ENCODE measurements around the gene GPATCH1.
"Not testable (repeated sequence)": the region's sequence is repeated elsewhere in the genome, so short reads cannot be mapped to it uniquely, and the experiment has no call there.

Gene GPATCH1, protein sequence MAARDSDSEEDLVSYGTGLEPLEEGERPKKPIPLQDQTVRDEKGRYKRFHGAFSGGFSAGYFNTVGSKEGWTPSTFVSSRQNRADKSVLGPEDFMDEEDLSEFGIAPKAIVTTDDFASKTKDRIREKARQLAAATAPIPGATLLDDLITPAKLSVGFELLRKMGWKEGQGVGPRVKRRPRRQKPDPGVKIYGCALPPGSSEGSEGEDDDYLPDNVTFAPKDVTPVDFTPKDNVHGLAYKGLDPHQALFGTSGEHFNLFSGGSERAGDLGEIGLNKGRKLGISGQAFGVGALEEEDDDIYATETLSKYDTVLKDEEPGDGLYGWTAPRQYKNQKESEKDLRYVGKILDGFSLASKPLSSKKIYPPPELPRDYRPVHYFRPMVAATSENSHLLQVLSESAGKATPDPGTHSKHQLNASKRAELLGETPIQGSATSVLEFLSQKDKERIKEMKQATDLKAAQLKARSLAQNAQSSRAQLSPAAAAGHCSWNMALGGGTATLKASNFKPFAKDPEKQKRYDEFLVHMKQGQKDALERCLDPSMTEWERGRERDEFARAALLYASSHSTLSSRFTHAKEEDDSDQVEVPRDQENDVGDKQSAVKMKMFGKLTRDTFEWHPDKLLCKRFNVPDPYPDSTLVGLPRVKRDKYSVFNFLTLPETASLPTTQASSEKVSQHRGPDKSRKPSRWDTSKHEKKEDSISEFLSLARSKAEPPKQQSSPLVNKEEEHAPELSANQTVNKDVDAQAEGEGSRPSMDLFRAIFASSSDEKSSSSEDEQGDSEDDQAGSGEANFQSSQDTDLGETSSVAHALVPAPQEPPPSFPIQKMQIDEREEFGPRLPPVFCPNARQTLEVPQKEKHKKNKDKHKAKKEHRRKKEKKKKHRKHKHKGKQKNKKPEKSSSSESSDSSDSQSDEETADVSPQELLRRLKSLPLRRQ

DNA sequence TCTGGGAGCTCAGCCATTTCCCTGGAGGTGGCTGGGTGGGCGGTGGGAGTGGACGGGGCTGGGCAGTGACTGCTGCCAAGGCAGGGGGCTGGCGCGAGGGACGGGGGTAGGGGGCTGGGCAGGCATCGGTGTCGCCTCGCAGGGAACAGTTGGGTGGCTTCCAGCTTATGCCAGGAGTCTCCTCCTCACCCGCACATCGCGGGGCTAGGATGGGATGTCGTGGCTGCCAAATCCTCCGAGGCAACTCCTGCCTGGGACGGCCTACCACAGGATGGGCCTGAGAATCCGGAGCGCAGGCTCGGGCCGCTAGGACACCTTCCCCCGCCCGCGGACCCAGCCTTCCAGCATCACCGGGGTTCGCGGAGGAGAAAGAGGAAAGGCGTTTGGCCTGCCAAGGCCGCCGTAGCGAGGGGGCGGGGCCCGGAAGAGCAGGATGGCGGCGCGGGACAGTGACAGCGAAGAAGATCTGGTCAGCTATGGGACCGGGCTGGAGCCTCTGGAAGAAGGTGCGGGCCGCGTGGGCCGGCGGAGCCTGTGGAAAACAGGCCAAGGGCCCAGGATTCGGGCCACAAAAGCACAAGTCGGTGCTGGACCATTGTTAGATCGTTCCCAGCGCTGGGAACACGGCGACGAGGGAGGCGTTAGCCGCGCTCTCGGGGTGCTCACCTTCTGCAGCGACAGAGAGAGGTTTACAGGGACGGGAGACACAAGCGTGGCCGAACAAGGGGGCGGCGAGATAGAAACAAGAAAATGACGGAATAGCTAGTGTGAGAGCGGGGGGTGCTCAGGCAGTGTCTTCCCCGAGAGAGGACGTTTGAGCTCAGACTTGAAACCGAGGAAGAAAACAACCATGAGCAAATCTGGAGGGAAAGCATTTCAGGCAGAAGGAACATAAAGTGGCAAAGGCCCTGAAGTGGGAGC lies at the start of gene GPATCH1:
Gene GPATCH1, plus strand, starts transcription at position 421 of the 921 bp plus-strand sequence. Its CDS starts 13 bp downstream, at position 434.
- Mint-ChIP-seq H3K4me1 (peaks cover 33% of the 10 kb centered on the region), H3K4me3 (peak within 1 kb of the TSS; percentile 91 to 98 (median 93)), H3K27ac (peak within 1 kb of the TSS; percentile 68 to 94 (median 89)), H3K36me3 (ENCODE audit: low read depth) (no peaks in the 10 kb centered on the region), H3K9me3 (no peaks in the 10 kb centered on the region), H3K27me3 (ENCODE audit: low read depth) (no peaks in the 10 kb centered on the region)
- no peak for TF ChIP-seq CTCF (IDR thresholded peaks at IDR 0.05; ENCODE audit: unreplicated experiment in 3 of 3)

DNA sequence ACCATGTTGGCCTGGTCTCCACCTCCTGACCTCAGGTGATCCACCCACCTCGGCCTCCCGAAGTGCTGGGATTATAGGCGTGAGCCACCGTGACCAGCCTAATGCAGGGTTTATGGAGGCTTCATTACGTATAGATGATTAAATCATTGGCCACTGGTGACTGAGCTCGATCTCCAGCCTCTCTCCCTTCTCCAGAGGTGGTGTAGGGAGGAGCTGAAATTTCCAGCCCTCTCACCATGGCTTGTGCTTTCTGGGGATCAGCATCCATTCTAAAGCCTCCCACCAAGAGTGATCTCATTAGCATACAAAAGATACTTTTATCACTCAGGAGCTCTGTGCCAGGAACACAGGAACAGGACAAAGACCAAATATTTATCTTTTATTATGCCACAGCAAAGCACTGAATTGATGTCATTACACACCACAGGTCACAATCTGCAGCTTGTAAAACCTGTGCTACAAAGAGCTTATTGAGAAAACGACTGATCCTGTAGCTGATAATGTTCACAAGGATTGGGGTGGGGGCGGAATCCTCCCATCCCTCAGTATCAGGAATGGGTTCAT lies 48.7 kb upstream of the GPATCH1 start:
- Mint-ChIP-seq H3K4me3 (no peak overlapping the region), H3K27ac (no peak overlapping the region), H3K4me1 (no peaks in the 10 kb centered on the region), H3K9me3 (peaks cover 3% of the 10 kb centered on the region), H3K27me3 (ENCODE audit: low read depth) (no peaks in the 10 kb centered on the region), H3K36me3 (ENCODE audit: low read depth) (peaks cover 9% of the 10 kb centered on the region)
- TF ChIP-seq CTCF (IDR thresholded peaks at IDR 0.05; ENCODE audit: unreplicated experiment in 3 of 3) = no peak

- Mint-ChIP-seq H3K27me3 (ENCODE audit: low read depth) (no peaks in the 10 kb centered on the region), H3K4me3 (no peak overlapping the region), H3K36me3 (ENCODE audit: low read depth) (peaks cover 9% of the 10 kb centered on the region), H3K27ac (no peak overlapping the region), H3K9me3 (no peaks in the 10 kb centered on the region), H3K4me1 (no peaks in the 10 kb centered on the region)
- TF ChIP-seq CTCF (IDR thresholded peaks at IDR 0.05; ENCODE audit: unreplicated experiment in 3 of 3) = no peak
These were observed 45.5 kb upstream of the GPATCH1 start for GRCh38 chr19:33035461-33035860.

- H3K4me1 Mint-ChIP-seq; H3K36me3 Mint-ChIP-seq (ENCODE audit: low read depth); H3K4me3 Mint-ChIP-seq; H3K27me3 Mint-ChIP-seq (ENCODE audit: low read depth); H3K9me3 Mint-ChIP-seq: not testable (repeated sequence)
- peak overlapping the region in 1 of 3 experiments; percentile 83 for H3K27ac Mint-ChIP-seq
These were observed 44.4 kb upstream of the GPATCH1 start for GRCh38 chr19:33036370-33037167.

- not testable (repeated sequence) for H3K4me1 Mint-ChIP-seq; H3K9me3 Mint-ChIP-seq; H3K36me3 Mint-ChIP-seq (ENCODE audit: low read depth); H3K4me3 Mint-ChIP-seq; H3K27me3 Mint-ChIP-seq (ENCODE audit: low read depth)
- H3K27ac Mint-ChIP-seq = peak overlapping the region; percentile 16 to 83 (median 79)
These were observed 43.6 kb upstream of the GPATCH1 start for GRCh38 chr19:33037168-33038025.
